WTC11 (cell line): Measurements from ENCODE around the gene LMCD1. TPM values are rescaled to one million over a fixed set of nuclear protein-coding genes. Genes with fewer than 3 reads are reported as not detected.

Experiments
- ATAC-seq: fragments of 200-7000 bp; cut with Tn5 transposase; 2 replicates; pipeline ENCODE4 v1.10.0; 2021; ENCODE audit warnings: mild to moderate bottlenecking, moderate library complexity
- CTCF ChIA-PET: fragments of 300-600 bp; sonication (Branson Sonifier 250); formaldehyde crosslinking; loops from one replicate; lab custom pipeline; 2021; ENCODE audit warnings: antibody characterized with exemption; lab: Charles Lee
- POLR2A ChIA-PET: fragments of 350-600 bp; sonication (Branson Sonifier 250); formaldehyde crosslinking; loops from one replicate; lab custom pipeline; 2021; ENCODE audit warnings: antibody characterized with exemption; lab: Charles Lee
- DNase-seq: peaks from one replicate; pipeline ENCODE4 v3.0.0; 2021; ENCODE audit warnings: low spot score
- H3K27ac Mint-ChIP-seq: 2 replicates; pipeline ENCODE4 v1.8.0; 2021; ENCODE audit warnings: mixed read lengths
- H3K27me3 Mint-ChIP-seq: 2 replicates; pipeline ENCODE4 v1.8.0; 2021; ENCODE audit warnings: low read depth, mild to moderate bottlenecking, moderate library complexity, mixed read lengths
- H3K36me3 Mint-ChIP-seq: 2 replicates; pipeline ENCODE4 v1.8.0; 2021; ENCODE audit warnings: mixed read lengths
- H3K4me1 Mint-ChIP-seq: 2 replicates; pipeline ENCODE4 v1.8.0; 2022; ENCODE audit warnings: mixed read lengths
- H3K4me3 Mint-ChIP-seq: 2 replicates; pipeline ENCODE4 v1.8.0; 2021; ENCODE audit warnings: mild to moderate bottlenecking, moderate library complexity, mixed read lengths
- H3K9me3 Mint-ChIP-seq: 2 replicates; pipeline ENCODE4 v1.8.0; 2021; ENCODE audit warnings: mixed read lengths
- ARID4B ChIP-seq: sonication (generic); formaldehyde crosslinking; IDR thresholded peaks from 2 replicates; pipeline ENCODE4 v1.8.0; 2023; ENCODE audit warnings: missing genetic modification reagents, mild to moderate bottlenecking, borderline replicate concordance
- ATF1 ChIP-seq: sonication (generic); formaldehyde crosslinking; IDR thresholded peaks from 2 replicates; pipeline ENCODE4 v1.8.1; 2023; ENCODE audit warnings: mild to moderate bottlenecking, moderate library complexity, missing genetic modification reagents
- CBFB ChIP-seq: sonication (generic); formaldehyde crosslinking; IDR thresholded peaks from 2 replicates; pipeline ENCODE4 v1.8.1; 2022; ENCODE audit warnings: mild to moderate bottlenecking, low read depth, missing genetic modification reagents
- CREM ChIP-seq: sonication (generic); formaldehyde crosslinking; IDR thresholded peaks from 2 replicates; pipeline ENCODE4 v1.8.1; 2022; ENCODE audit warnings: mild to moderate bottlenecking, missing genetic modification reagents, moderate library complexity
- E2F5 ChIP-seq: sonication (generic); formaldehyde crosslinking; IDR thresholded peaks from 2 replicates; pipeline ENCODE4 v1.8.1; 2022; ENCODE audit warnings: mild to moderate bottlenecking, moderate library complexity, missing genetic modification reagents
- ETV6 ChIP-seq: sonication (generic); formaldehyde crosslinking; IDR thresholded peaks from 2 replicates; pipeline ENCODE4 v1.8.1; 2022; ENCODE audit warnings: mild to moderate bottlenecking, missing genetic modification reagents
- FOXP1 ChIP-seq: sonication (generic); formaldehyde crosslinking; IDR thresholded peaks from 2 replicates; pipeline ENCODE4 v1.8.0; 2022; ENCODE audit warnings: missing genetic modification reagents, mild to moderate bottlenecking, moderate library complexity, borderline replicate concordance
- FOXP4 ChIP-seq: sonication (generic); formaldehyde crosslinking; IDR thresholded peaks from 2 replicates; pipeline ENCODE4 v1.8.0; 2022; ENCODE audit warnings: mild to moderate bottlenecking, missing genetic modification reagents
- GTF2I ChIP-seq: fragments of 250-450 bp; sonication (Bioruptor Pico); conservative IDR thresholded peaks from 2 replicates; pipeline ENCODE4 v1.4.0; 2021; ENCODE audit warnings: mild to moderate bottlenecking
- NR2C2 ChIP-seq: sonication (generic); formaldehyde crosslinking; IDR thresholded peaks from 2 replicates; pipeline ENCODE4 v1.8.0; 2022; ENCODE audit warnings: mild to moderate bottlenecking, missing genetic modification reagents
- NR3C1 ChIP-seq: sonication (generic); formaldehyde crosslinking; conservative IDR thresholded peaks from 2 replicates; pipeline ENCODE4 v1.8.1; 2023; ENCODE audit warnings: low read depth, mild to moderate bottlenecking, missing genetic modification reagents
- OVOL2 ChIP-seq: fragments of 250-450 bp; sonication (Bioruptor Pico); IDR thresholded peaks from 2 replicates; pipeline ENCODE4 v1.9.0; 2021; ENCODE audit warnings: mild to moderate bottlenecking, borderline replicate concordance
- TEAD1 ChIP-seq: sonication (generic); formaldehyde crosslinking; IDR thresholded peaks from 2 replicates; pipeline ENCODE4 v1.8.0; 2022; ENCODE audit warnings: mild to moderate bottlenecking, missing genetic modification reagents
- TEAD4 ChIP-seq: sonication (generic); formaldehyde crosslinking; IDR thresholded peaks from 2 replicates; pipeline ENCODE4 v1.8.0; 2022; ENCODE audit warnings: mild to moderate bottlenecking, missing genetic modification reagents
- ZNF121 ChIP-seq: sonication (generic); formaldehyde crosslinking; IDR thresholded peaks from 2 replicates; pipeline ENCODE4 v1.8.0; 2023; ENCODE audit warnings: missing genetic modification reagents
- ZNF317 ChIP-seq: sonication (generic); formaldehyde crosslinking; IDR thresholded peaks from 2 replicates; pipeline ENCODE4 v1.8.1; 2023; ENCODE audit warnings: low read depth, mild to moderate bottlenecking, moderate library complexity, missing genetic modification reagents, borderline replicate concordance
- ZNF416 ChIP-seq: fragments of 250-450 bp; sonication (Bioruptor Pico); IDR thresholded peaks from 2 replicates; pipeline ENCODE4 v1.9.0; 2021; ENCODE audit warnings: mild to moderate bottlenecking, inconsistent platforms
- ZNF423 ChIP-seq: fragments of 250-450 bp; sonication (Bioruptor Pico); IDR thresholded peaks from 2 replicates; pipeline ENCODE4 v2.1.2; 2022; ENCODE audit warnings: mild to moderate bottlenecking, moderate library complexity
- ZNF512 ChIP-seq: sonication (generic); formaldehyde crosslinking; IDR thresholded peaks from 2 replicates; pipeline ENCODE4 v1.8.1; 2022; ENCODE audit warnings: missing genetic modification reagents, borderline replicate concordance
- total RNA-seq: library from RNA; stranded (reverse); gene quantifications from 3 replicates; pipeline ENCODE4 v1.2.3, GENCODE V29; 2021
- TF ChIP-seq, protein P1 (sequence below): sonication (generic); formaldehyde crosslinking; IDR thresholded peaks from 2 replicates; pipeline ENCODE4 v1.8.0; 2023; ENCODE audit warnings: missing genetic modification reagents
- TF ChIP-seq, protein P2 (sequence below): fragments of 250-450 bp; sonication (Bioruptor Pico); IDR thresholded peaks from 2 replicates; pipeline ENCODE4 v2.1.2; 2022; ENCODE audit warnings: mild to moderate bottlenecking, moderate library complexity
- TF ChIP-seq, protein P3 (sequence below): sonication (generic); formaldehyde crosslinking; IDR thresholded peaks from 2 replicates; pipeline ENCODE4 v1.8.0; 2022; ENCODE audit warnings: mild to moderate bottlenecking, missing genetic modification reagents

The LMCD1 gene
- total RNA-seq, 1 experiment from 2014 or later, result 12.5 TPM

DNA sequence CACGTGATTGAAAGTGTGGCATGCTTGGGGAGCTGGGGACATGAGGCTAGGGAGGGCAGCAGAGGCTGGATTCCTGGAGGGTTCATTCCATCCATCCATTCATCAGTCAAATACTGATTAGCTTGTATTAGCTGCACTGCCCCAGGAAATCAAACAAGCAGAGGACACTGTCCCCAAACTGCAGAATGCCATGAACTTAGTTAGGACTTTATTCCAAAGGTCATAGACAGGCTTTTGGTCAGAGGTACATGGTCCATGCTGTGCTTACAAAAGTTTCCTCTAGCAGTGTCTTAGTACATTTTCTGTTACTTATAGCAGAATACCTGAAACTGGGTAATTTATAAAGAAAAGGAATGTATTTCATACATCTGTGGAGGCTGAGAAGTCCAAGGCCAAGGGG is 47.7 kb downstream of the LMCD1 start:
- POLR2A ChIA-PET, result no interaction called here
- CTCF ChIA-PET, result no interaction called here

DNA sequence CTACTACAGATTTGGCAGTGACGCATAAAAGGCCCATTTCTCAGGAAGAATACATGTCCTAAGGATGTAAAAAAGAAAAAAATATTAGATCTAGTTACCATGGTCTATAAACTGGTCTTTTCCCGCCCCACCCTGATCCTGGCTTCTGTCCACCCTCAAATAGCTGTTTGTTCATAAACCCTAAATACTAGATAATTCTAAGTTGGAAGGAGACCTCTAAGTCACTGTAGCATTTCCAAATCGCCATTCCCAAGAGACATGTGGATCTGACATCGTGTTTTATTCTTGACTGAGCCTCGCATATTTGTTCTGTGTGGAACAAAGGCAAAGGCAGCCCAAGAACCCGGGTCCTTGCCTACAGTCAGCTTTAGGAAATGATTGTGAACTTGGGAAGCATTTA is 49.0 kb downstream of the LMCD1 start:
- Mint-ChIP-seq H3K27ac (no peak overlapping the region), H3K4me1 (peaks cover 12% of the 10 kb centered on the region), H3K36me3 (no peaks in the 10 kb centered on the region), H3K9me3 (no peaks in the 10 kb centered on the region), H3K4me3 (no peak overlapping the region), H3K27me3 (no peaks in the 10 kb centered on the region)
- ChIA-PET POLR2A (no interaction called here), CTCF (no interaction called here)
- ATAC-seq (no peak), DNase-seq (no peak)
- TF ChIP-seq ZNF423 (CRISPR knock-in tag) (no peak), NR3C1 (CRISPR knock-in tag) (no peak), E2F5 (CRISPR knock-in tag) (no peak), CREM (CRISPR knock-in tag) (no peak), ARID4B (CRISPR knock-in tag) (no peak), TEAD4 (no peak), ZNF317 (CRISPR knock-in tag) (no peak), GTF2I (CRISPR knock-in tag) (no peak), ZNF416 (CRISPR knock-in tag) (no peak), ZNF512 (no peak), ETV6 (no peak)
- TF ChIP-seq, protein P1, sequence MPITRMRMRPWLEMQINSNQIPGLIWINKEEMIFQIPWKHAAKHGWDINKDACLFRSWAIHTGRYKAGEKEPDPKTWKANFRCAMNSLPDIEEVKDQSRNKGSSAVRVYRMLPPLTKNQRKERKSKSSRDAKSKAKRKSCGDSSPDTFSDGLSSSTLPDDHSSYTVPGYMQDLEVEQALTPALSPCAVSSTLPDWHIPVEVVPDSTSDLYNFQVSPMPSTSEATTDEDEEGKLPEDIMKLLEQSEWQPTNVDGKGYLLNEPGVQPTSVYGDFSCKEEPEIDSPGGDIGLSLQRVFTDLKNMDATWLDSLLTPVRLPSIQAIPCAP (CRISPR knock-in tag), result no peak
- TF ChIP-seq, protein P2, sequence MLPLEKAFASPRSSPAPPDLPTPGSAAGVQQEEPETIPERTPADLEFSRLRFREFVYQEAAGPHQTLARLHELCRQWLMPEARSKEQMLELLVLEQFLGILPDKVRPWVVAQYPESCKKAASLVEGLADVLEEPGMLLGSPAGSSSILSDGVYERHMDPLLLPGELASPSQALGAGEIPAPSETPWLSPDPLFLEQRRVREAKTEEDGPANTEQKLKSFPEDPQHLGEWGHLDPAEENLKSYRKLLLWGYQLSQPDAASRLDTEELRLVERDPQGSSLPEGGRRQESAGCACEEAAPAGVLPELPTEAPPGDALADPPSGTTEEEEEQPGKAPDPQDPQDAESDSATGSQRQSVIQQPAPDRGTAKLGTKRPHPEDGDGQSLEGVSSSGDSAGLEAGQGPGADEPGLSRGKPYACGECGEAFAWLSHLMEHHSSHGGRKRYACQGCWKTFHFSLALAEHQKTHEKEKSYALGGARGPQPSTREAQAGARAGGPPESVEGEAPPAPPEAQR, result no peak

More for the DNA sequence above, 47.7 kb downstream of the LMCD1 start:
- no peaks in the 10 kb centered on the region for H3K4me1 Mint-ChIP-seq
- no peak for TF ChIP-seq OVOL2 (CRISPR knock-in tag)
- TF ChIP-seq, protein P3, sequence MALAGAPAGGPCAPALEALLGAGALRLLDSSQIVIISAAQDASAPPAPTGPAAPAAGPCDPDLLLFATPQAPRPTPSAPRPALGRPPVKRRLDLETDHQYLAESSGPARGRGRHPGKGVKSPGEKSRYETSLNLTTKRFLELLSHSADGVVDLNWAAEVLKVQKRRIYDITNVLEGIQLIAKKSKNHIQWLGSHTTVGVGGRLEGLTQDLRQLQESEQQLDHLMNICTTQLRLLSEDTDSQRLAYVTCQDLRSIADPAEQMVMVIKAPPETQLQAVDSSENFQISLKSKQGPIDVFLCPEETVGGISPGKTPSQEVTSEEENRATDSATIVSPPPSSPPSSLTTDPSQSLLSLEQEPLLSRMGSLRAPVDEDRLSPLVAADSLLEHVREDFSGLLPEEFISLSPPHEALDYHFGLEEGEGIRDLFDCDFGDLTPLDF (CRISPR knock-in tag), result no peak
- no peak for TF ChIP-seq NR2C2 (CRISPR knock-in tag)
- TF ChIP-seq ATF1 (CRISPR knock-in tag), result no peak
- TF ChIP-seq TEAD1 (CRISPR knock-in tag), result no peak
- TF ChIP-seq ZNF121 (CRISPR knock-in tag), result no peak
- TF ChIP-seq CBFB (CRISPR knock-in tag), result no peak
- TF ChIP-seq FOXP1 (CRISPR knock-in tag), result no peak
- TF ChIP-seq ETV6, result no peak
- no peak for TF ChIP-seq ZNF317 (CRISPR knock-in tag)
- TF ChIP-seq FOXP4 (CRISPR knock-in tag), result no peak
- H3K27me3 Mint-ChIP-seq, result no peaks in the 10 kb centered on the region
- H3K27ac Mint-ChIP-seq, result no peak overlapping the region
- H3K36me3 Mint-ChIP-seq, result no peaks in the 10 kb centered on the region
- no peaks in the 10 kb centered on the region for H3K9me3 Mint-ChIP-seq
- ATAC-seq (no peak), DNase-seq (no peak)
- no peak overlapping the region for H3K4me3 Mint-ChIP-seq
